Left ventricle myocardium inferior (tissue), 1 donor: ENCODE measurements around the gene PNKD. TPM values are rescaled to one million over a fixed set of nuclear protein-coding genes. Genes with fewer than 3 reads are reported as not detected.

ENCODE experiments used
- DNase-seq: peaks from one replicate; pipeline ENCODE4 v3.0.0-alpha.2; 2020
- H3K27ac ChIP-seq: fragments of 200-600 bp; replicated peaks from 2 replicates; pipeline ENCODE4 v1.8.0; 2021
- H3K27me3 ChIP-seq: fragments of 200-600 bp; 2 replicates; pipeline ENCODE4 v1.8.0; 2021; ENCODE audit warnings: low read depth
- H3K36me3 ChIP-seq: fragments of 200-600 bp; 2 replicates; pipeline ENCODE4 v1.8.0; 2021
- H3K4me1 ChIP-seq: fragments of 200-600 bp; 2 replicates; pipeline ENCODE4 v1.8.0; 2021
- H3K4me3 ChIP-seq: fragments of 200-600 bp; 2 replicates; pipeline ENCODE4 v1.8.0; 2021; ENCODE audit warnings: mild to moderate bottlenecking, moderate library complexity
- H3K9me3 ChIP-seq: fragments of 200-600 bp; replicated peaks from 2 replicates; pipeline ENCODE4 v1.8.0; 2021
- CTCF ChIP-seq: fragments of 200-600 bp; IDR thresholded peaks from 2 replicates; pipeline ENCODE4 v1.8.0; 2021; ENCODE audit warnings: antibody characterized with exemption, mild to moderate bottlenecking, borderline replicate concordance
- intact Hi-C: fragments of 100-400 bp; cut with micrococcal nuclease; formaldehyde crosslinking; loops from one replicate; pipeline ENCODE4 v1.11.0; 2022
- total RNA-seq: library from RNA; stranded (reverse); fragmentation: NEBNext Ultra II Directional; extraction: Animal tissue kit (Norgen Biotek cat#: 25700); gene quantifications from one replicate; pipeline ENCODE4 v1.2.1, GENCODE V29; 2021
- donor health status: DM: no; HTN: yes; CAD: no; lungs with severe emphysema.

The PNKD gene
- total RNA-seq, 1 donor from 2014 or later: 75.4 TPM

DNA sequence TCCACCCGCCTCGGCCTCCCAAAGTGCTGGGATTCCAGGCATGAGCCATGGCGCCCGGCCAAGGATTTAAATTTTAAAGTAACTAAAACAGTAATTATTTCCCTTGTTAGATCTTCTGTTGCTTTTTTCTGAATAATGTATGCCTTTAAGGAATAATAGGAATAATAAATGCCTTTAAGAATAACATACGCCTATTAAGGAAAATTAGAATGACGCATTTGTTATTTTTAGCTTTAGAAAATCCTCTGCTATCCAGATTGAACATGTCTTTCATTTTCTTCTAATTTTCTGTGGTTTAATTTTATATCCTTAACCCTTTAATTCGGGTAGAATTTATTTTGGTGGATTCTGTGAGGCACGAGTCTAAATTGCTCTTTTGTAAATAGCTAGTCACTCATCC, 45.1 kb downstream of the PNKD start:
- H3K4me1 ChIP-seq: no peaks in the 10 kb centered on the region
- no peaks in the 10 kb centered on the region for H3K27me3 ChIP-seq
- H3K4me3 ChIP-seq: no peak overlapping the region
- intact Hi-C loops: no loop called here
- no peak overlapping the region for H3K27ac ChIP-seq
- no peaks in the 10 kb centered on the region for H3K9me3 ChIP-seq
- no peaks in the 10 kb centered on the region for H3K36me3 ChIP-seq
- no peak for TF ChIP-seq CTCF
- DNase-seq: no peak

GRCh38 chr2:218317303-218317630, 46.9 kb downstream of the PNKD start:
- Histone ChIP-seq H3K27me3 (no peaks in the 10 kb centered on the region), H3K36me3 (no peaks in the 10 kb centered on the region), H3K4me1 (peaks cover 4% of the 10 kb centered on the region), H3K9me3 (no peaks in the 10 kb centered on the region), H3K27ac (no peak overlapping the region), H3K4me3 (no peak overlapping the region)
- intact Hi-C loops: no loop called here
- no peak for TF ChIP-seq CTCF
- no peak for DNase-seq

DNA sequence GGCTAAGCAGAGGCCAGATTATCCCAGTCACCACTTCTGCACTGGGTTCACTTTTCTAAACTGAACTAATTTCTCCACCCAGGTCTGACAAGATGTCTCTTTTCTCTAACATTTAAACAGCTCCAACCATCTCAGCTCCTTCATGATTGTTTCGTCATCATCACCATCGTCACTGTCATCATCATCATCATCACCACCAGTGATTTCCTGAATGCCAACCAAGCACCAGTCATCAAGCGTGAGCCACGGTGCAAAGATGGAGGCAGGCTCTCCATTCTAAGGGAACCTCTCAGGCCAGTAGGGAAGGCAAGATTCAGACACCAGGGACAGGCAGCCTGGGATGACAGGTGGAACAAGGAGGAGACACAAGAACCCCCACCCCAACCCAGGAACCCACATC, 47.5 kb downstream of the PNKD start:
- no peaks in the 10 kb centered on the region for H3K9me3 ChIP-seq
- no peak for TF ChIP-seq CTCF
- peaks cover 10% of the 10 kb centered on the region for H3K4me1 ChIP-seq
- no peaks in the 10 kb centered on the region for H3K27me3 ChIP-seq
- intact Hi-C loops: no loop called here
- no peaks in the 10 kb centered on the region for H3K36me3 ChIP-seq
- DNase-seq: no peak
- H3K27ac ChIP-seq: no peak overlapping the region
- no peak overlapping the region for H3K4me3 ChIP-seq

DNA sequence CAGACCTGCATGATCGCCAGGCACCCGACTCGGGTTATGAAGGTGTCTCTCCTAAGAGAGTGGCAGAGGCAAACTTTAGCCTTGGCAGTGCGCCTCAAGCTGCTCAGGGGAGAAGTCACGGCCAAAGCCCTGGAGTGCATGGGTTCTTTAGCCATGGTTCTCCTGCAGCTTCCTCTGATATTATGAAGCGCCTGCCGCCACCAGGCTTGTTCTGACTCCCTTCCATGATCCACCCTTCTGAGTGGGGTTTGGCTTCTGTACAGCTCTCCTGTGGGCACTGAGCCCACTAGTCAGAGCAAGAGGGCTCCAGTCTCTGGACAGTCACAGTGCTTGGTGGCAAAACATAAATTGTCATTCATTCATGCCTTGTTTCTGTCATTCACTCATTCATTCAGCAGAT, 47.9 kb downstream of the PNKD start:
- Histone ChIP-seq H3K4me3 (no peak overlapping the region), H3K36me3 (no peaks in the 10 kb centered on the region), H3K27ac (no peak overlapping the region), H3K27me3 (no peaks in the 10 kb centered on the region), H3K9me3 (no peaks in the 10 kb centered on the region), H3K4me1 (peaks cover 13% of the 10 kb centered on the region)
- no peak for DNase-seq
- intact Hi-C loops: no loop called here
- no peak for TF ChIP-seq CTCF

- H3K4me3 ChIP-seq: no peak overlapping the region
- DNase-seq: no peak
- H3K36me3 ChIP-seq: no peaks in the 10 kb centered on the region
- no peak for TF ChIP-seq CTCF
- peaks cover 28% of the 10 kb centered on the region for H3K4me1 ChIP-seq
- H3K9me3 ChIP-seq: no peaks in the 10 kb centered on the region
- no peak overlapping the region for H3K27ac ChIP-seq
- intact Hi-C loops: no loop called here
- no peaks in the 10 kb centered on the region for H3K27me3 ChIP-seq
Observed at GRCh38 chr2:218319813-218320365, 49.6 kb downstream of the PNKD start.
